A673 (cell line): ENCODE results near the gene CEP95.

Experiments
- CTCF ChIP-seq: fragments of 300-800, 200-600 bp; sonication (generic); conservative IDR thresholded peaks from 2 replicates; pipeline ENCODE4 v1.5.1; 2017; ENCODE audit warnings: low read depth, mild to moderate bottlenecking, antibody characterized with exemption, low read length, moderate library complexity, mixed read lengths
- EZH2 ChIP-seq: fragments of 200-600 bp; sonication (generic); IDR thresholded peaks from 2 replicates; pipeline ENCODE4 v1.6.1; 2017; ENCODE audit warnings: borderline replicate concordance, low read depth, mild to moderate bottlenecking, mixed read lengths, antibody characterized with exemption, low read length; ENCODE audit not compliant: poor library complexity, severe bottlenecking

- TF ChIP-seq CTCF (no peak), EZH2 (no peak)
Measured at GRCh38 chr17:64585146-64585545, 78.4 kb downstream of the CEP95 start.
